GM10266 (cell line): ENCODE measurements around the gene TAL2.

Source experiments
- DNase-seq: peaks from one replicate; pipeline ENCODE4 v3.0.0; 2012; ENCODE audit errors: extremely low spot score
- CTCF ChIP-seq: IDR thresholded peaks from 2 replicates; pipeline ENCODE4 v1.5.1; 2012; ENCODE audit warnings: mild to moderate bottlenecking, low read depth; ENCODE audit not compliant: control insufficient read depth, insufficient read depth; ENCODE audit errors: missing control alignments

TAL2 gene

DNA sequence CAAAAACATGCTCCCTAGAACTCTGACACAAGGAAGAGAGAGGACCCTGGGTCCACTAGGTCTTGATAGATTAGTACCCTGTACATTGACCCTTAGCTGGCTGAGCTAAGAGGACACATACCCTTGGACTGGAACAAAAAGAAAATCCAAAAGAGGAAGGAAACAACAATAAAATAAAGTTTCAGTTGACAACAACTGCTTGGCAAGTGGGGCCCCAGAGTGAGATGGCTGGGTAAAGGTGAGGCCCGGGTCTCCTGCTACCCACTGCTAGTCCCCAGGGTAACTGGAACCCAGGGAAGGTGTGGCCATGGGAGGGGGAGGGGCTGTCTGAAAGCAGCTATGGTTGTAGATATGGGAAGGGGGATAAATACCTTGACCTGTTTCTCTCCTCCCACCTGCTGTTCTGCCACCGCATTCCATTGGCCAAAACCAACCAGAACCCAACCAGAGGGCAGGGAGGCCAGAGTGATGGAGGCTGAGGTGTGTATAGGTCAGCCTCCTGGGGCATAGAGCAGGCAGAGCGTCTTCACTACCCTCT, 11.7 kb downstream of the TAL2 start:
- TF ChIP-seq CTCF = no peak
- no peak for DNase-seq

DNA sequence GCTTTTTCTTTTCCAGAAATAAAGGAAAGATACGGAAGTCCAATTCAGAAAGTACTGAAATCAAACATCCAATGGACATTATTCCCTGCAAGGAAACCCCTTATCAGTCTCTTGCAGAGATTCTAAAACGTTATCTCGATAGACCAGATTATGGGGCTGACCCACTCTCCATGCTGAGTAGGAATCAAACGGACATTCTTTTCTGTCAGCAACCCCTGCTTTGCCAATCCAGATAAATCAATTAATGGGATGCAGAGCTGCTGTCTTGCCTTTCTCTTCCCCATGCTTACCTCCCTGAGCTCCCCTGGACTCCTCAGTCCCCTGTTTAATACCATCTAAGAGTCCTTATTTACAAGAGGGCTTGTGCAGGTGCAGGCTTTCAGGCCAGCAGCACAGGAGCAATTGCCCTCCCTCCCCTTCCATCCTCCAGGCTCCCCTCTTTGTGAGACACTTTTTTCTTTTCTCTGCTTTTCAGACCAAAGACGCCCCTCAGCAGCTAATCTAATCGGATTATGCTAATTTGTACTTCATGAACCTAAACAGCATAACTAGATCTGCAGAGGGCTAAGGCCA, 14.2 kb downstream of the TAL2 start:
- no peak for TF ChIP-seq CTCF
- DNase-seq = no peak

DNA sequence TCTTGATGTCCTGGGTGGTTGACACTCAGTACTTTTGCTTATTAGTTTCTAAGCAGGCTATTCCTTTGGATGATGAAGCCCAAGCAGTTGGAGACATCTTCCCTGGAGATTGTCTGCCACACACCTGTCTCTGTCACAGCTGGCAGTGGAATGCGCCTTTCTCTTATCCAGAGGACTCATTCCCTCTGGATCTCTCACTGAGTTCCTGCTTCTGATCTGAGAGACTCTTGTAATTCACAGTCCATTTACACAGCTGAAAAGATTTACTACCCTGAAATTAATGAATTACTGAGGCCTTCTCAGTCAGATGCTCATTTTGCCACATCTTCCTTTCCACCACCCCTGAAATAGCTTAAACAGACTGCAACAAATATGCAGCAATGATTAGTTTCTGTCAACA, 15.9 kb downstream of the TAL2 start:
- DNase-seq = no peak
- no peak for TF ChIP-seq CTCF

- no peak for TF ChIP-seq CTCF
- no peak for DNase-seq
Observed at GRCh38 chr9:105678781-105679180, 16.5 kb downstream of the TAL2 start.

DNA sequence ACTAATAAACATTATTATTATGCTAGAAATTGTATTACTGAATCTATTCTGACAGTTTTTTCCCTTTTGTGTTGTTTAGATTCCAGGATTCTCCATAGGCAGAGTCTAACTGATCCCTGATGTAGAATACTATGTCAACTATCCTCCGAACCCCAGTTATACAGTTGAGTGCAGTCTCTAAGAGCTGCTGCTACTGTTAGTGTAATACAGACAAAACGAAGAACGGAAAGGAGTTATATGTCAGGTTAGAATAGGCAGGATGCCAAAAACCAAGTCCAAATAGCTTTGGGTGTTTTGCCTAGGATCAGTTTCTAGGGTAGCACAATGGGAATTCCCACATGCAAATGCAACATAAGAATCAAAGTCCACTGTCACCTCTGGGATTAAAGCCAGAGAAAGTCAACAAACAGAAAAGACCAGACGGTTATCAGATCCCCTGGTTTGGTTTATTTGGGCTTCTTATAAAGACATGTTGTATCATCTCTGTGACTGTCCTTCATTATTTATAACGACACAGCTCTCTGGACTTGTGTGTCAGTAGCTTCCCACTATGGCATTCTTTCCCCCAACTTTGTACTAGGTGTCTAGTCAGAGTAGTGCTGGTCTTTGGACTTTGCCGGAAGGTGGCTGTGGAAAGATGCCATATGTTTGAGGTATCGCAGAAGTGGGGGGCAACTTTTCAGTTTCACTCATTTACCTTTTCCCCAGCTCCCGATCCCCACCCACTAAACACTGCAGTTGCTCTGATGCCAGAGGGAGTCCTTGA, 17.2 kb downstream of the TAL2 start:
- DNase-seq = no peak
- TF ChIP-seq CTCF = no peak

DNA sequence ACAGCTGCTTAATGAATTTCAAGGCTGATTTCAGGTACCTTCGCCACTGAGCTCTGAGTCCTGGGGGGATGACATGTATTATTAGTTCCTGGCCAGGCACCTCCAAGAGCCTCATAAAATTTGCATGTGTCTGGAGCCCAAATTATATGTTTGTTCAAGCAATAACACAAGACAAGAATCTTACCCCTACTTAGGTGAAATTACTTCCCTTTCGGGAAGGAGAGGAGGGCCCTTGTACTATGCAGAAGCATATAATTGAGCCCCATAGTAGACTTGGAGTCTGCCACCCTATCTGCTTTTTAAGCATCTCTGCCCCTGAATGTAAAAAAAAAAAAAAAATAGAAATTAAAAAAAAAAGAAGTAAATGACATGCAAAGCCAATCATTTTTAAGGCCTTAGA, 19.1 kb downstream of the TAL2 start:
- DNase-seq = no peak
- no peak for TF ChIP-seq CTCF

GRCh38 chr9:105681724-105682123, 19.5 kb downstream of the TAL2 start:
- no peak for DNase-seq
- no peak for TF ChIP-seq CTCF
